H1 (cell line): ENCODE data around the gene GPS1. TPM values are rescaled to one million over a fixed set of nuclear protein-coding genes. Genes with fewer than 3 reads are reported as not detected.

Source experiments
- SP2 ChIP-seq: IDR thresholded peaks from 2 replicates; pipeline ENCODE4 v1.6.1; 2012; ENCODE audit warnings: mild to moderate bottlenecking, low read length, inconsistent platforms
- TEAD4 ChIP-seq: IDR thresholded peaks from 2 replicates; pipeline ENCODE4 v1.6.1; 2012; ENCODE audit warnings: low read depth, low read length, inconsistent platforms, mixed read lengths
- polyA plus RNA-seq, 7 experiments: library from polyadenylated mRNA; depleted of rRNA in 3 of 7; stranded (reverse) in 5 of 7; unstranded in 2 of 7; fragments of >200 nt in 5 of 7; fragments of 200-250 nt in 2 of 7; gene quantifications; 1 replicate in 5 of 7; 2 replicates in 1 of 7; 4 replicates in 1 of 7; pipeline versions ENCODE4 v1.2.1 to v1.2.3, GENCODE V29; 2011 to 2013; ENCODE audit warnings: missing spikeins in 2 of 7, mixed read lengths in 2 of 7
- total RNA-seq: library from RNA; stranded (reverse); fragmentation: NEBNext Ultra II Directional; extraction: Animal tissue kit (Norgen Biotek cat#: 25700); gene quantifications from 2 replicates; pipeline ENCODE4 v1.2.1, GENCODE V29; 2021

GPS1 gene
- total and polyA plus RNA-seq, 2 of the 8 experiments (the other 6 are each of a cell fraction or from before 2014, with no cell fraction given), result 153 to 277 TPM

DNA sequence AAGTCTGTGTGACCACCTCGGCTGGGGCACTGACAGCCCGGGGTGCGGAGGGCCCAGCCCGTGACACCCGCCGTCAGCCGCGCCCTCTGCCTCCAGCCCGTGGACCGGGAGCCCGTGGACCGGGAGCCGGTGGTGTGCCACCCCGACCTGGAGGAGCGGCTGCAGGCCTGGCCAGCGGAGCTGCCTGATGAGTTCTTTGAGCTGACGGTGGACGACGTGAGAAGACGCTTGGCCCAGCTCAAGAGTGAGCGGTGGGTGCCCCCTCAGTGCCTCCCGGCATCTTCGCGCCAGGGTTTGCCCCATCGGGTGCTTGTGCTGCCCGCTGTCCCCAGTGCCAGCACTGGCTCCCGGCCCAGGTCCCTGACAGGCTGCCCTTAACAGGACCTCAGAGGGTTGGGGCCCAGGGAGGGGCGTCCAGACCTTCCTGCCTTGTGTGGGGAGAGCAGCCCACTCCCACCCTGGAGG lies 42.7 kb upstream of the GPS1 start (continued):
- TF ChIP-seq SP2 (no peak), TEAD4 (no peak)
